OCI-LY7 (cell line): Measurements from ENCODE around the gene CSNK1G1. TPM values are rescaled to one million over a fixed set of nuclear protein-coding genes. Genes with fewer than 3 reads are reported as not detected.
"Not testable (repeated sequence)": the region's sequence is repeated elsewhere in the genome, so short reads cannot be mapped to it uniquely, and the experiment has no call there.

ENCODE experiments used
- BruUV-seq: library from RNA; stranded (reverse); fragments of 400-500 nt; replicated peaks from 2 replicates; lab custom pipeline; 2021; lab: Mats Ljungman, UMichigan
- CTCF ChIA-PET: fragments of 300-600 bp; sonication (Branson Sonifier 250); formaldehyde crosslinking; loops from one replicate; lab custom pipeline; 2022; ENCODE audit warnings: antibody characterized with exemption; ENCODE audit not compliant: unreplicated experiment; lab: Charles Lee
- POLR2A ChIA-PET: fragments of 300-600 bp; sonication (Branson Sonifier 250); formaldehyde crosslinking; loops from one replicate; lab custom pipeline; 2022; ENCODE audit warnings: antibody characterized with exemption; lab: Charles Lee
- DNase-seq: peaks from one replicate; pipeline ENCODE4 v3.0.0-alpha.2; 2015; ENCODE audit warnings: low spot score
- H2AFZ ChIP-seq: fragments of 200-600 bp; sonication (generic), shearing (Covaris generic); 2 replicates; pipeline ENCODE4 v1.6.1; 2014; ENCODE audit warnings: mild to moderate bottlenecking, antibody characterized with exemption, low read length, moderate library complexity
- H3K27ac ChIP-seq: fragments of 200-600 bp; sonication (generic); 2 replicates; pipeline ENCODE4 v1.5.1; 2014; ENCODE audit warnings: mixed run types, low read depth, mild to moderate bottlenecking, moderate library complexity, low read length, inconsistent platforms; ENCODE audit not compliant: poor library complexity, severe bottlenecking
- H3K36me3 ChIP-seq: fragments of 200-600 bp; sonication (generic); 2 replicates; pipeline ENCODE4 v1.6.1; 2014; ENCODE audit warnings: mild to moderate bottlenecking, antibody characterized with exemption, low read length, moderate library complexity, mixed read lengths; ENCODE audit not compliant: insufficient read depth
- H3K4me1 ChIP-seq: fragments of 200-600 bp; sonication (generic); 2 replicates; pipeline ENCODE4 v1.5.1; 2014; ENCODE audit warnings: mild to moderate bottlenecking, low read length; ENCODE audit not compliant: insufficient read depth, poor library complexity, severe bottlenecking
- H3K4me2 ChIP-seq: fragments of 200-600 bp; sonication (generic); 2 replicates; pipeline ENCODE4 v1.6.1; 2014; ENCODE audit warnings: mild to moderate bottlenecking, low read length
- H3K4me3 ChIP-seq: fragments of 200-600 bp; sonication (generic); 2 replicates; pipeline ENCODE4 v1.5.1; 2014; ENCODE audit warnings: mild to moderate bottlenecking, low read depth, low read length; ENCODE audit not compliant: poor library complexity, severe bottlenecking
- H3K79me2 ChIP-seq: fragments of 200-600 bp; sonication (generic); 2 replicates; pipeline ENCODE4 v1.6.1; 2016; ENCODE audit warnings: low read depth, mild to moderate bottlenecking, low read length, moderate library complexity, mixed read lengths; ENCODE audit not compliant: insufficient read depth
- H3K9me2 ChIP-seq: fragments of 200-600 bp; sonication (generic); 2 replicates; pipeline ENCODE4 v1.6.1; 2016; ENCODE audit warnings: mild to moderate bottlenecking, low read length, mixed read lengths; ENCODE audit not compliant: insufficient read depth
- H3K9me3 ChIP-seq: fragments of 200-600 bp; sonication (generic); 2 replicates; pipeline ENCODE4 v1.6.1; 2014; ENCODE audit warnings: mild to moderate bottlenecking, mixed run types, low read length, mixed read lengths
- H4K20me1 ChIP-seq: fragments of 200-600 bp; sonication (generic); 2 replicates; pipeline ENCODE4 v1.6.1; 2014; ENCODE audit warnings: mild to moderate bottlenecking, antibody characterized with exemption, low read length, moderate library complexity, mixed read lengths; ENCODE audit not compliant: insufficient read depth
- CTCF ChIP-seq: fragments of 200-600 bp; sonication (generic); conservative IDR thresholded peaks from 2 replicates; pipeline ENCODE4 v1.5.1; 2014; ENCODE audit warnings: mild to moderate bottlenecking, antibody characterized with exemption, low read length, moderate library complexity, mixed read lengths
- EZH2phosphoT487 ChIP-seq: fragments of 200-600 bp; sonication (generic); IDR thresholded peaks from 2 replicates; pipeline ENCODE4 v1.6.1; 2018; ENCODE audit warnings: low read depth, borderline replicate concordance, mild to moderate bottlenecking, mixed run types, antibody characterized with exemption, low read length, moderate library complexity, mixed read lengths
- intact Hi-C: fragments of 100-400 bp; cut with micrococcal nuclease; formaldehyde crosslinking; loops from one replicate; pipeline ENCODE4 v1.10.0; 2022; ENCODE audit not compliant: unreplicated experiment
- total RNA-seq, 2 experiments: library from RNA; depleted of rRNA in 1 of 2; stranded (reverse); fragments of >200 nt in 1 of 2; shearing (Covaris generic) in 1 of 2; gene quantifications; 2 replicates each; pipeline ENCODE4 v1.2.3, GENCODE V29; 2014 to 2022

CSNK1G1 gene
- total RNA-seq, 2 experiments from 2014 or later, result 8.8 to 14.1 TPM

- CTCF ChIA-PET, result not testable (repeated sequence)
- peak overlapping the region; percentile 52 for H3K27ac ChIP-seq
- peak; percentile 19 for DNase-seq
Measured at GRCh38 chr15:64380130-64380870, 24.3 kb upstream of the CSNK1G1 start.

GRCh38 chr15:64379216-64379960, 23.4 kb upstream of the CSNK1G1 start:
- intact Hi-C loops, result no loop called here
- ChIA-PET POLR2A (interaction anchor here (0.6 kb wide), 2 partner anchors 10 to 120 kb away, joined by 4 read pairs; no protein-coding TSS in a partner anchor), CTCF (no interaction called here)
- Histone ChIP-seq H3K9me2 (no peaks in the 10 kb centered on the region), H4K20me1 (peaks cover 5% of the 10 kb centered on the region), H3K9me3 (no peaks in the 10 kb centered on the region), H2AFZ (no peak overlapping the region), H3K4me1 (peaks cover 21% of the 10 kb centered on the region), H3K4me2 (peak overlapping the region; percentile 90), H3K4me3 (peak overlapping the region; percentile 94), H3K36me3 (peaks cover 58% of the 10 kb centered on the region), H3K79me2 (peaks cover 43% of the 10 kb centered on the region), H3K27ac (no peak overlapping the region)
- BruUV-seq, result no TSS peak
- TF ChIP-seq CTCF, result no peak
- DNase-seq, result no peak

More at GRCh38 chr15:64380130-64380870, 24.3 kb upstream of the CSNK1G1 start:
- BruUV-seq, H3K9me2 ChIP-seq, H3K9me3 ChIP-seq, H4K20me1 ChIP-seq: not testable (repeated sequence)
- Histone ChIP-seq H3K4me3 (peak overlapping the region; percentile 94), H3K4me1 (peaks cover 21% of the 10 kb centered on the region), H3K4me2 (peak overlapping the region; percentile 90), H3K79me2 (peaks cover 43% of the 10 kb centered on the region), H3K36me3 (peaks cover 49% of the 10 kb centered on the region), H2AFZ (peak overlapping the region; percentile 91; the same call in 1 of the 2 replicates)
- intact Hi-C loops, result loop anchor here (5.0 kb wide), 1 partner anchor 288 kb away; the partner anchor contains the start of gene CIAO2A
- POLR2A ChIA-PET, result interaction anchor here (0.6 kb wide), 1 partner anchor 121 kb away, joined by 4 read pairs; no protein-coding TSS in a partner anchor

GRCh38 chr15:64373360-64373759, 17.4 kb upstream of the CSNK1G1 start:
- no peak overlapping the region for H3K27ac ChIP-seq
- no peak overlapping the region for H3K4me3 ChIP-seq
- peaks cover 24% of the 10 kb centered on the region for H3K79me2 ChIP-seq
- H3K36me3 ChIP-seq, result peaks cover 90% of the 10 kb centered on the region
- CTCF ChIA-PET, result no interaction called here
- H2AFZ ChIP-seq, result no peak overlapping the region
- H4K20me1 ChIP-seq, result peaks cover 1% of the 10 kb centered on the region; the same call in 1 of the 2 replicates
- intact Hi-C loops, result no loop called here
- POLR2A ChIA-PET, result no interaction called here
- BruUV-seq, result TSS peak; percentile 34
- no peak for TF ChIP-seq CTCF
- no peak for TF ChIP-seq EZH2phosphoT487
- no peaks in the 10 kb centered on the region for H3K9me2 ChIP-seq
- no peak for DNase-seq
- H3K9me3 ChIP-seq, result no peaks in the 10 kb centered on the region
- H3K4me2 ChIP-seq, result no peak overlapping the region
- H3K4me1 ChIP-seq, result peaks cover under 1% of the 10 kb centered on the region

- H3K36me3 ChIP-seq, result peaks cover 88% of the 10 kb centered on the region
- H3K4me3 ChIP-seq, H3K4me1 ChIP-seq, BruUV-seq, CTCF ChIA-PET, H2AFZ ChIP-seq, intact Hi-C loops, H3K9me2 ChIP-seq, H3K27ac ChIP-seq, H4K20me1 ChIP-seq, DNase-seq, H3K9me3 ChIP-seq, H3K4me2 ChIP-seq: not testable (repeated sequence)
- peaks cover 21% of the 10 kb centered on the region; the same call in 1 of the 2 replicates for H3K79me2 ChIP-seq
- POLR2A ChIA-PET, result interaction anchor here (0.6 kb wide), 1 partner anchor 187 kb away, joined by 4 read pairs; no protein-coding TSS in a partner anchor
Measured at GRCh38 chr15:64371383-64371782, 15.4 kb upstream of the CSNK1G1 start.
